Stimulated activated naive CD8-positive, alpha-beta T cell treated with anti-CD3 and anti-CD28 coated beads, Interleukin-15, Interleukin-2, amounts not matched to agents 100 ng/mL and 50 ng/mL, for 24 hours (primary cell): ENCODE measurements around the gene UGT1A6.

Experiments
- H3K27ac Mint-ChIP-seq: one replicate; pipeline ENCODE4 v1.8.0; 2021; ENCODE audit warnings: mild to moderate bottlenecking, mixed read lengths
- H3K27me3 Mint-ChIP-seq: one replicate; pipeline ENCODE4 v1.8.0; 2021; ENCODE audit warnings: mixed read lengths
- H3K36me3 Mint-ChIP-seq: one replicate; pipeline ENCODE4 v1.8.0; 2021; ENCODE audit warnings: low read depth, mixed read lengths
- H3K4me1 Mint-ChIP-seq: one replicate; pipeline ENCODE4 v1.8.0; 2021; ENCODE audit warnings: low read depth, mixed read lengths
- H3K4me3 Mint-ChIP-seq: one replicate; pipeline ENCODE4 v1.8.0; 2021; ENCODE audit warnings: mild to moderate bottlenecking, mixed read lengths
- H3K9me3 Mint-ChIP-seq: one replicate; pipeline ENCODE4 v1.8.0; 2021; ENCODE audit warnings: mixed read lengths

The UGT1A6 gene

GRCh38 chr2:233674314-233674713, 18.4 kb upstream of the UGT1A6 start:
- Mint-ChIP-seq H3K36me3 (no peaks in the 10 kb centered on the region), H3K9me3 (no peaks in the 10 kb centered on the region), H3K27ac (no peak overlapping the region), H3K4me3 (no peak overlapping the region), H3K27me3 (peaks cover 41% of the 10 kb centered on the region), H3K4me1 (no peaks in the 10 kb centered on the region)

GRCh38 chr2:233674995-233675394, 17.7 kb upstream of the UGT1A6 start:
- Mint-ChIP-seq H3K9me3 (no peaks in the 10 kb centered on the region), H3K27ac (no peak overlapping the region), H3K27me3 (peaks cover 44% of the 10 kb centered on the region), H3K4me1 (no peaks in the 10 kb centered on the region), H3K4me3 (no peak overlapping the region), H3K36me3 (no peaks in the 10 kb centered on the region)

- Mint-ChIP-seq H3K4me1 (no peaks in the 10 kb centered on the region), H3K27me3 (peaks cover 40% of the 10 kb centered on the region), H3K9me3 (no peaks in the 10 kb centered on the region), H3K27ac (no peak overlapping the region), H3K36me3 (no peaks in the 10 kb centered on the region), H3K4me3 (no peak overlapping the region)
Measured at GRCh38 chr2:233676046-233676445, 16.6 kb upstream of the UGT1A6 start.

- H3K27ac Mint-ChIP-seq = no peak overlapping the region
- H3K4me3 Mint-ChIP-seq = no peak overlapping the region
- peaks cover 27% of the 10 kb centered on the region for H3K27me3 Mint-ChIP-seq
- H3K9me3 Mint-ChIP-seq = no peaks in the 10 kb centered on the region
- no peaks in the 10 kb centered on the region for H3K4me1 Mint-ChIP-seq
- no peaks in the 10 kb centered on the region for H3K36me3 Mint-ChIP-seq
Measured at GRCh38 chr2:233679196-233679595, 13.5 kb upstream of the UGT1A6 start.

- Mint-ChIP-seq H3K4me1 (no peaks in the 10 kb centered on the region), H3K9me3 (no peaks in the 10 kb centered on the region)
Measured at GRCh38 chr2:233680361-233681045, 12.2 kb upstream of the UGT1A6 start.

GRCh38 chr2:233681521-233682099, 11.1 kb upstream of the UGT1A6 start, which contains the start of gene UGT1A7:
TSS of gene UGT1A7 (plus strand) at chr2:233681901. CDS start at chr2:233681938, 37 bp downstream.
- H3K36me3 Mint-ChIP-seq = no peaks in the 10 kb centered on the region
- peaks cover 26% of the 10 kb centered on the region for H3K27me3 Mint-ChIP-seq
- H3K27ac Mint-ChIP-seq = no peak within 1 kb of the TSS
- H3K4me1 Mint-ChIP-seq = no peaks in the 10 kb centered on the region
- H3K4me3 Mint-ChIP-seq = no peak within 1 kb of the TSS
- no peaks in the 10 kb centered on the region for H3K9me3 Mint-ChIP-seq

More at GRCh38 chr2:233680361-233681045, 12.2 kb upstream of the UGT1A6 start:
- no peak overlapping the region for H3K4me3 Mint-ChIP-seq
- no peaks in the 10 kb centered on the region for H3K36me3 Mint-ChIP-seq
- H3K27me3 Mint-ChIP-seq = peaks cover 27% of the 10 kb centered on the region
- no peak overlapping the region for H3K27ac Mint-ChIP-seq

GRCh38 chr2:233684640-233685039, 8.1 kb upstream of the UGT1A6 start:
- peaks cover 10% of the 10 kb centered on the region for H3K27me3 Mint-ChIP-seq
- H3K9me3 Mint-ChIP-seq = no peaks in the 10 kb centered on the region
- H3K4me1 Mint-ChIP-seq = no peaks in the 10 kb centered on the region
- no peak overlapping the region for H3K4me3 Mint-ChIP-seq
- H3K27ac Mint-ChIP-seq = no peak overlapping the region
- H3K36me3 Mint-ChIP-seq = no peaks in the 10 kb centered on the region

- H3K36me3 Mint-ChIP-seq = no peaks in the 10 kb centered on the region
- H3K4me3 Mint-ChIP-seq = no peak overlapping the region
- H3K27ac Mint-ChIP-seq = no peak overlapping the region
Measured at GRCh38 chr2:233686928-233687327, 5.8 kb upstream of the UGT1A6 start.

GRCh38 chr2:233688341-233688740, 4.3 kb upstream of the UGT1A6 start:
- Mint-ChIP-seq H3K27ac (no peak overlapping the region), H3K27me3 (peaks cover 9% of the 10 kb centered on the region), H3K9me3 (no peaks in the 10 kb centered on the region), H3K4me1 (no peaks in the 10 kb centered on the region), H3K36me3 (no peaks in the 10 kb centered on the region), H3K4me3 (no peak overlapping the region)

More at GRCh38 chr2:233686928-233687327, 5.8 kb upstream of the UGT1A6 start:
- no peaks in the 10 kb centered on the region for H3K9me3 Mint-ChIP-seq
- no peaks in the 10 kb centered on the region for H3K4me1 Mint-ChIP-seq
- peaks cover 5% of the 10 kb centered on the region for H3K27me3 Mint-ChIP-seq

GRCh38 chr2:233689031-233689430, 3.7 kb upstream of the UGT1A6 start:
- Mint-ChIP-seq H3K4me1 (no peaks in the 10 kb centered on the region), H3K4me3 (no peak overlapping the region), H3K9me3 (no peaks in the 10 kb centered on the region), H3K27ac (no peak overlapping the region), H3K36me3 (no peaks in the 10 kb centered on the region), H3K27me3 (peaks cover 9% of the 10 kb centered on the region)

- no peak overlapping the region for H3K27ac Mint-ChIP-seq
- H3K4me1 Mint-ChIP-seq = no peaks in the 10 kb centered on the region
- H3K4me3 Mint-ChIP-seq = no peak overlapping the region
- no peaks in the 10 kb centered on the region for H3K36me3 Mint-ChIP-seq
- peaks cover 9% of the 10 kb centered on the region for H3K27me3 Mint-ChIP-seq
- no peaks in the 10 kb centered on the region for H3K9me3 Mint-ChIP-seq
Measured at GRCh38 chr2:233689501-233689900, 3.2 kb upstream of the UGT1A6 start.

- Mint-ChIP-seq H3K4me1 (no peaks in the 10 kb centered on the region), H3K27me3 (peaks cover 9% of the 10 kb centered on the region), H3K4me3 (no peak overlapping the region), H3K36me3 (no peaks in the 10 kb centered on the region), H3K9me3 (no peaks in the 10 kb centered on the region), H3K27ac (no peak overlapping the region)
Measured at GRCh38 chr2:233690444-233690843, 2.2 kb upstream of the UGT1A6 start.

- peaks cover 5% of the 10 kb centered on the region for H3K27me3 Mint-ChIP-seq
- no peak overlapping the region for H3K27ac Mint-ChIP-seq
- H3K9me3 Mint-ChIP-seq = no peaks in the 10 kb centered on the region
- H3K4me3 Mint-ChIP-seq = no peak overlapping the region
- H3K4me1 Mint-ChIP-seq = no peaks in the 10 kb centered on the region
- no peaks in the 10 kb centered on the region for H3K36me3 Mint-ChIP-seq
Measured at GRCh38 chr2:233691443-233692433, 952 bp upstream of the UGT1A6 start.

- H3K27ac Mint-ChIP-seq = no peak overlapping the region
- no peaks in the 10 kb centered on the region for H3K4me1 Mint-ChIP-seq
- H3K4me3 Mint-ChIP-seq = no peak overlapping the region
- H3K9me3 Mint-ChIP-seq = no peaks in the 10 kb centered on the region
- no peaks in the 10 kb centered on the region for H3K36me3 Mint-ChIP-seq
- peaks cover 4% of the 10 kb centered on the region for H3K27me3 Mint-ChIP-seq
Measured at GRCh38 chr2:233693963-233694362, 1.3 kb downstream of the UGT1A6 start.

GRCh38 chr2:233698740-233699139, 6.0 kb downstream of the UGT1A6 start:
- Mint-ChIP-seq H3K4me1 (no peaks in the 10 kb centered on the region), H3K27me3 (no peaks in the 10 kb centered on the region), H3K36me3 (no peaks in the 10 kb centered on the region), H3K9me3 (no peaks in the 10 kb centered on the region), H3K27ac (no peak overlapping the region), H3K4me3 (no peak overlapping the region)
